Measurements from ENCODE around the gene SAMD4B. TPM values are rescaled to one million over a fixed set of nuclear protein-coding genes. Genes with fewer than 3 reads are reported as not detected.

Gene SAMD4B
- total and polyA plus RNA-seq, 2 experiments from 2014 or later: 104 to 172 TPM

DNA sequence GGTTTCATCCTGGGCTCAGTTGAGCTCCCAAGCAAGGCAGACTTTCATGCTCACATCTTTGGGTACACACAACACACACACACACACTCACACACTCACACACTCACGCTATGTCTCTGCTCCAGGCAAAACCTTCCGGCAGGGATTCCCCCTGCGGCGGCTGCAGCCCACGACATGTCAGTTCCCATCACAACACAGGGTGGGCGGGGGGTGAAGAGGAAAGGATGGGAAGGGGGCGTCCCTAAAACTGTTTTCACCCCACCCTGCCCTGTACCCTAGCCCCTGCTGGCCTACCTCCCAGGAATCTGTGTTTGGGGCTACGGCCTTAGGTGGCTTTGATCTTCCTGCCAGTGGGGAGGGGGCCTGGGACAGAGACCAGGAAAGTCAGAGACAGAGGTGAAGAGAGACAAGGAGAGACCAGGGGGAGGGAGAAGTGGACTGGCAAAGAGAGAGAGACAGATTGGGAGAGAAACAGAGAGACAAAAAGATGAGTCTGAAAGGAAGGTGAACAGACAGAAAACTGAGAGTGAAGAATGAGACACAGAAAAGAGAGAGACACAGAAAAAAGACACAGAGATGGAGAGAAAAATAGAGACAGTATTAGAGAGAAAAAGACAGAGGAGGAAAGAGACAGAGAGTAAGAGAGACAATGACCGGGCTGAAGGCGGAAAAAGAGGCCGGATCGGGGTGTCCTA is 25.4 kb upstream of the SAMD4B start:
- no peak overlapping the region; the same call in 2 of the 3 replicates for H3K4me3 Mint-ChIP-seq
- H3K27me3 ChIP-seq (ENCODE audit: insufficient read depth): peaks cover 7% of the 10 kb centered on the region; the same call in 1 of the 2 replicates
- H3K27ac Mint-ChIP-seq: no peak overlapping the region
- H3K79me2 ChIP-seq (replicated peaks; ENCODE audit: insufficient read depth): peaks cover 5% of the 10 kb centered on the region; the same call in 1 of the 2 replicates
- no peaks in the 10 kb centered on the region for H3K36me3 ChIP-seq (ENCODE audit: insufficient read depth)
- H3K9me2 ChIP-seq (ENCODE audit: insufficient read depth): no peaks in the 10 kb centered on the region
- no peak overlapping the region for H3K4me3 ChIP-seq
- TF ChIP-seq EZH2 (IDR thresholded peaks at IDR 0.05; ENCODE audit: low read depth, unreplicated experiment) (no peak), ZNF114 (CRISPR knock-in tag; IDR thresholded peaks at IDR 0.05) (no peak), POLR2AphosphoS5 (IDR thresholded peaks at IDR 0.05; ENCODE audit: low read depth) (no peak), ZNF331 (CRISPR knock-in tag; IDR thresholded peaks at IDR 0.05; ENCODE audit: low read depth) (no peak), JUNB (IDR thresholded peaks at IDR 0.05; ENCODE audit: unreplicated experiment) (no peak), NANOG (IDR thresholded peaks at IDR 0.05; ENCODE audit: borderline replicate concordance) (no peak), ETS1 (IDR thresholded peaks at IDR 0.05) (no peak), ZNF462 (CRISPR knock-in tag; IDR thresholded peaks at IDR 0.05) (no peak), STAT1 (IDR thresholded peaks at IDR 0.05; ENCODE audit: unreplicated experiment) (no peak), CTCF (conservative IDR thresholded peaks at IDR 0.05; ENCODE audit: low read depth in 2 of 2) (no peak), EZH2phosphoT487 (IDR thresholded peaks at IDR 0.05; ENCODE audit: unreplicated experiment) (no peak), CREB1 (CRISPR knock-in tag; IDR thresholded peaks at IDR 0.05; ENCODE audit: low read depth) (no peak)
- TF ChIP-seq, protein P1, sequence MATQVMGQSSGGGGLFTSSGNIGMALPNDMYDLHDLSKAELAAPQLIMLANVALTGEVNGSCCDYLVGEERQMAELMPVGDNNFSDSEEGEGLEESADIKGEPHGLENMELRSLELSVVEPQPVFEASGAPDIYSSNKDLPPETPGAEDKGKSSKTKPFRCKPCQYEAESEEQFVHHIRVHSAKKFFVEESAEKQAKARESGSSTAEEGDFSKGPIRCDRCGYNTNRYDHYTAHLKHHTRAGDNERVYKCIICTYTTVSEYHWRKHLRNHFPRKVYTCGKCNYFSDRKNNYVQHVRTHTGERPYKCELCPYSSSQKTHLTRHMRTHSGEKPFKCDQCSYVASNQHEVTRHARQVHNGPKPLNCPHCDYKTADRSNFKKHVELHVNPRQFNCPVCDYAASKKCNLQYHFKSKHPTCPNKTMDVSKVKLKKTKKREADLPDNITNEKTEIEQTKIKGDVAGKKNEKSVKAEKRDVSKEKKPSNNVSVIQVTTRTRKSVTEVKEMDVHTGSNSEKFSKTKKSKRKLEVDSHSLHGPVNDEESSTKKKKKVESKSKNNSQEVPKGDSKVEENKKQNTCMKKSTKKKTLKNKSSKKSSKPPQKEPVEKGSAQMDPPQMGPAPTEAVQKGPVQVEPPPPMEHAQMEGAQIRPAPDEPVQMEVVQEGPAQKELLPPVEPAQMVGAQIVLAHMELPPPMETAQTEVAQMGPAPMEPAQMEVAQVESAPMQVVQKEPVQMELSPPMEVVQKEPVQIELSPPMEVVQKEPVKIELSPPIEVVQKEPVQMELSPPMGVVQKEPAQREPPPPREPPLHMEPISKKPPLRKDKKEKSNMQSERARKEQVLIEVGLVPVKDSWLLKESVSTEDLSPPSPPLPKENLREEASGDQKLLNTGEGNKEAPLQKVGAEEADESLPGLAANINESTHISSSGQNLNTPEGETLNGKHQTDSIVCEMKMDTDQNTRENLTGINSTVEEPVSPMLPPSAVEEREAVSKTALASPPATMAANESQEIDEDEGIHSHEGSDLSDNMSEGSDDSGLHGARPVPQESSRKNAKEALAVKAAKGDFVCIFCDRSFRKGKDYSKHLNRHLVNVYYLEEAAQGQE (IDR thresholded peaks at IDR 0.05; ENCODE audit: unreplicated experiment): no peak
- ATAC-seq (no peak), DNase-seq (ENCODE audit: low spot score) (no peak)
- no peak overlapping the region for H3K4me2 ChIP-seq
- no peak overlapping the region for H2AFZ ChIP-seq
- H3F3A ChIP-seq (replicated peaks; ENCODE audit: low read depth): 0 out of 2 replicates have a peak, but pooled peaks cover 2% of the 10 kb centered on the region
- no peak overlapping the region for H3K27ac ChIP-seq (ENCODE audit: low read depth)
- peaks cover 17% of the 10 kb centered on the region for H3K27me3 Mint-ChIP-seq (ENCODE audit: insufficient read depth, low read depth, poor library complexity)
- H3K4me1 ChIP-seq (ENCODE audit: insufficient read depth): peaks cover 7% of the 10 kb centered on the region
- peaks cover 5% of the 10 kb centered on the region; the same call in 1 of the 3 replicates for H3K36me3 Mint-ChIP-seq (ENCODE audit: low read depth)
- H4K20me1 ChIP-seq (replicated peaks; ENCODE audit: insufficient read depth): no peaks in the 10 kb centered on the region; the same call in 1 of the 2 replicates
- H3K9me3 Mint-ChIP-seq: peaks cover 4% of the 10 kb centered on the region; the same call in 1 of the 3 replicates
- peaks cover 11% of the 10 kb centered on the region for H3K4me1 Mint-ChIP-seq

Measured in GM23338 (cell line).